Measurements from ENCODE around the gene MYEF2.

GRCh38 chr15:48086133-48086532 lies 92.0 kb downstream of the MYEF2 start:
- TF ChIP-seq EP300 (IDR thresholded peaks at IDR 0.05) (no peak), CTCF (IDR thresholded peaks at IDR 0.05) (no peak)

Measured in tibial nerve (tissue), 4 donors.